H1 (cell line): Measurements from ENCODE around the gene ENTREP3.

ENCODE experiments used
- CBX8 ChIP-seq: fragments of 300-800, 300-1000 bp; sonication (generic); IDR thresholded peaks from 2 replicates; pipeline ENCODE4 v1.7.1; 2016; ENCODE audit warnings: low read depth, low read length, borderline replicate concordance
- CTBP2 ChIP-seq: IDR thresholded peaks from 2 replicates; pipeline ENCODE4 v1.7.0; 2011; ENCODE audit warnings: borderline replicate concordance, mild to moderate bottlenecking, moderate library complexity, mixed read lengths, low read length; ENCODE audit not compliant: insufficient read depth, insufficient read length
- EP300 ChIP-seq, 2 experiments: IDR thresholded peaks; 1 replicate in 1 of 2; 2 replicates in 1 of 2; pipeline ENCODE4 v1.6.1; 2011 to 2012; ENCODE audit warnings: low read depth in 2 of 2, low read length in 2 of 2, mild to moderate bottlenecking in 2 of 2, borderline replicate concordance in 1 of 2, inconsistent platforms in 1 of 2, moderate library complexity in 1 of 2
- GABPA ChIP-seq: IDR thresholded peaks from 2 replicates; pipeline ENCODE4 v1.6.1; 2011; ENCODE audit warnings: mild to moderate bottlenecking, low read length, moderate library complexity, borderline replicate concordance; ENCODE audit not compliant: insufficient read depth
- POLR2A ChIP-seq, 2 experiments: IDR thresholded peaks; 1 replicate in 1 of 2; 2 replicates in 1 of 2; pipeline ENCODE4 v1.6.1; 2011; ENCODE audit warnings: low read depth in 2 of 2, low read length in 2 of 2, mild to moderate bottlenecking in 2 of 2; ENCODE audit errors: control extremely low read depth in 1 of 2
- RAD21 ChIP-seq, 2 experiments: IDR thresholded peaks in 1 of 2; conservative IDR thresholded peaks in 1 of 2; 2 replicates each; pipeline ENCODE4 v1.6.1; 2011; ENCODE audit warnings: low read depth in 2 of 2, low read length in 2 of 2, improper control_type of control experiment in 1 of 2, inconsistent platforms in 1 of 2, mild to moderate bottlenecking in 1 of 2, moderate library complexity in 1 of 2
- TF ChIP-seq, protein P1 (sequence below), 3 experiments: IDR thresholded peaks; 1 replicate in 2 of 3; 2 replicates in 1 of 3; pipeline versions ENCODE4 v1.5.1 to v1.6.1; 2011; ENCODE audit warnings: low read length in 3 of 3, mild to moderate bottlenecking in 3 of 3, inconsistent platforms in 2 of 3, low read depth in 1 of 3, moderate library complexity in 1 of 3; ENCODE audit not compliant: insufficient read depth in 1 of 3; ENCODE audit errors: control extremely low read depth in 1 of 3
- TF ChIP-seq, protein P2 (sequence below): IDR thresholded peaks from 2 replicates; pipeline ENCODE4 v1.6.1; 2012; ENCODE audit warnings: inconsistent platforms
- TF ChIP-seq, protein P3 (sequence below): IDR thresholded peaks from 2 replicates; pipeline ENCODE4 v1.6.1; 2011; ENCODE audit warnings: low read length, improper control_type of control experiment

DNA sequence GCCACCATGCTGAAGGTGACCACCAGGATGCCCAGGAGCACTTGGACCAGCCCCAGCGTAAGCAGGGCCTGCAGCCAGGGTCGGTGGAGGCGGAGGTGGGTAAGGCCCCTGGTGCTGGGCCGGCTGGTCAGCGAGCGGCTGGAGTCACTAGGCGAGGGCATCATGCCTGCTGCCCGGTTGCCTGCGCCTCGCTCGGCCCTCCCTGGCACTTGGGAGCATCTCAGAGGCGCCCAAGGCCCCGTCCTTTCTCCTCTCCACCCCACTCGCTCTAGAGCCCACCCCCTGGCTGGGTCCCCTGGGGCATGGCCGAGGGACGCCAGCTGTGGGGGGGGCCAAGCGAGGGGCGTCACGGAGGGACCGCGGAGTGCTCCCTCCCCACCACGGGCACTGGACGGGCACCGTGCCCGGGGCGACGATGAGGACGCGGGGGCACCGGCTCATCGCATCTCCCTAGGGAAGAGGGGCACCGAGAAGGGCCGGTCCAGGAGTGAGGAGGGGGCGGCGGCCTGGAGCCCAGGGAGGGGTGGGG lies 505 bp downstream of the ENTREP3 start:
- TF ChIP-seq, protein P1, sequence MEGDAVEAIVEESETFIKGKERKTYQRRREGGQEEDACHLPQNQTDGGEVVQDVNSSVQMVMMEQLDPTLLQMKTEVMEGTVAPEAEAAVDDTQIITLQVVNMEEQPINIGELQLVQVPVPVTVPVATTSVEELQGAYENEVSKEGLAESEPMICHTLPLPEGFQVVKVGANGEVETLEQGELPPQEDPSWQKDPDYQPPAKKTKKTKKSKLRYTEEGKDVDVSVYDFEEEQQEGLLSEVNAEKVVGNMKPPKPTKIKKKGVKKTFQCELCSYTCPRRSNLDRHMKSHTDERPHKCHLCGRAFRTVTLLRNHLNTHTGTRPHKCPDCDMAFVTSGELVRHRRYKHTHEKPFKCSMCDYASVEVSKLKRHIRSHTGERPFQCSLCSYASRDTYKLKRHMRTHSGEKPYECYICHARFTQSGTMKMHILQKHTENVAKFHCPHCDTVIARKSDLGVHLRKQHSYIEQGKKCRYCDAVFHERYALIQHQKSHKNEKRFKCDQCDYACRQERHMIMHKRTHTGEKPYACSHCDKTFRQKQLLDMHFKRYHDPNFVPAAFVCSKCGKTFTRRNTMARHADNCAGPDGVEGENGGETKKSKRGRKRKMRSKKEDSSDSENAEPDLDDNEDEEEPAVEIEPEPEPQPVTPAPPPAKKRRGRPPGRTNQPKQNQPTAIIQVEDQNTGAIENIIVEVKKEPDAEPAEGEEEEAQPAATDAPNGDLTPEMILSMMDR (IDR thresholded peaks at IDR 0.05; ENCODE audit: control extremely low read depth in 1 of 3, insufficient read depth in 1 of 3, low read depth in 1 of 3, low read length in 3 of 3): no peak
- no peak for TF ChIP-seq CTBP2
- no peak for TF ChIP-seq POLR2A (IDR thresholded peaks at IDR 0.05; ENCODE audit: control extremely low read depth in 1 of 2, low read depth in 2 of 2, low read length in 2 of 2)
- TF ChIP-seq, protein P2, sequence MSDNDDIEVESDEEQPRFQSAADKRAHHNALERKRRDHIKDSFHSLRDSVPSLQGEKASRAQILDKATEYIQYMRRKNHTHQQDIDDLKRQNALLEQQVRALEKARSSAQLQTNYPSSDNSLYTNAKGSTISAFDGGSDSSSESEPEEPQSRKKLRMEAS: 0 out of 2 replicates have a peak, but pooled peaks have one; percentile 16
- no peak for TF ChIP-seq RAD21 (IDR thresholded peaks at IDR 0.05 in 1 of 2, conservative IDR thresholded peaks at IDR 0.05 in 1 of 2; ENCODE audit: low read depth in 2 of 2, low read length in 2 of 2)
- TF ChIP-seq, protein P3, sequence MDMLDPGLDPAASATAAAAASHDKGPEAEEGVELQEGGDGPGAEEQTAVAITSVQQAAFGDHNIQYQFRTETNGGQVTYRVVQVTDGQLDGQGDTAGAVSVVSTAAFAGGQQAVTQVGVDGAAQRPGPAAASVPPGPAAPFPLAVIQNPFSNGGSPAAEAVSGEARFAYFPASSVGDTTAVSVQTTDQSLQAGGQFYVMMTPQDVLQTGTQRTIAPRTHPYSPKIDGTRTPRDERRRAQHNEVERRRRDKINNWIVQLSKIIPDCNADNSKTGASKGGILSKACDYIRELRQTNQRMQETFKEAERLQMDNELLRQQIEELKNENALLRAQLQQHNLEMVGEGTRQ: no peak
- TF ChIP-seq GABPA: no peak
- TF ChIP-seq EP300 (IDR thresholded peaks at IDR 0.05; ENCODE audit: borderline replicate concordance in 1 of 2, low read depth in 2 of 2, low read length in 2 of 2): no peak
- TF ChIP-seq CBX8: no peak
